ENCODE measurements around the gene CD22. TPM values are rescaled to one million over a fixed set of nuclear protein-coding genes. Genes with fewer than 3 reads are reported as not detected.

CD22 gene
- total and polyA plus RNA-seq, 10 of the 15 experiments (the other 5 are each of a cell fraction or from before 2014, with no cell fraction given), result 23.0 to 344 (median 181) TPM

DNA sequence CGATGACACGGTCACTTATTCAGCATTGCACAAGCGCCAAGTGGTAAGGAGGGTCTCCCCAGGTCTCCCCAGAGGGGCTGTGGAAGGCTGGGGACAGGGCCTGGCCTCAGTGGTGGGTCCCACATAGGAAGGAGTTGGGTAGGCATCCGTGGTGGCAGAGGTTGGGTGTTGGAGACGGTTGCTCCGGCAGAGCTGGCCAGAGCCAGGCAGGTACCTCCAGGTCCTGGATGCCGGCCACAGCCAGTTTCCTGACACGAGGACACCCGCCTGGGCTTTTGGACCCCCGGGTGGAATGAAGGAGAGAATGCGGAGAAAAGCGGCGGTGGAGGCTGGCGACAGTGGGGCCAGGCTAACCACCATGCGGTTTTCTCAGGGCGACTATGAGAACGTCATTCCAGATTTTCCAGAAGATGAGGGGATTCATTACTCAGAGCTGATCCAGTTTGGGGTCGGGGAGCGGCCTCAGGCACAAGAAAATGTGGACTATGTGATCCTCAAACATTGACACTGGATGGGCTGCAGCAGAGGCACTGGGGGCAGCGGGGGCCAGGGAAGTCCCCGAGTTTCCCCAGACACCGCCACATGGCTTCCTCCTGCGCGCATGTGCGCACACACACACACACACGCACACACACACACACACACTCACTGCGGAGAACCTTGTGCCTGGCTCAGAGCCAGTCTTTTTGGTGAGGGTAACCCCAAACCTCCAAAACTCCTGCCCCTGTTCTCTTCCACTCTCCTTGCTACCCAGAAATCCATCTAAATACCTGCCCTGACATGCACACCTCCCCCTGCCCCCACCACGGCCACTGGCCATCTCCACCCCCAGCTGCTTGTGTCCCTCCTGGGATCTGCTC is 17.4 kb downstream of the CD22 start (continued):
- peak; percentile 91 to 97 for TF ChIP-seq IKZF2 (IDR thresholded peaks at IDR 0.05)
- TF ChIP-seq RB1 (IDR thresholded peaks at IDR 0.05; ENCODE audit: borderline replicate concordance), result peak; percentile 20; the same call in 1 of the 2 replicates
- no peak for TF ChIP-seq REST (IDR thresholded peaks at IDR 0.05; ENCODE audit: low read depth, low read length)
- peak; percentile 90 for TF ChIP-seq MLLT1 (IDR thresholded peaks at IDR 0.05)
- TF ChIP-seq TBL1XR1 (IDR thresholded peaks at IDR 0.05; ENCODE audit: low read depth, low read length), result peak; percentile 82; the same call in 1 of the 2 replicates
- peak; percentile 70 for TF ChIP-seq CREB1 (IDR thresholded peaks at IDR 0.05; ENCODE audit: low read depth)
- TF ChIP-seq DPF2 (IDR thresholded peaks at IDR 0.05), result peak; percentile 91
- TF ChIP-seq SREBF1 (IDR thresholded peaks at IDR 0.05; ENCODE audit: low read length), result no peak
- TF ChIP-seq ZBED1 (IDR thresholded peaks at IDR 0.05; ENCODE audit: borderline replicate concordance), result peak; percentile 77; the same call in 1 of the 2 replicates
- TF ChIP-seq CEBPB (IDR thresholded peaks at IDR 0.05; ENCODE audit: borderline replicate concordance in 1 of 2, low read depth in 2 of 2, low read length in 2 of 2), result no peak
- no peak for TF ChIP-seq HDAC2 (IDR thresholded peaks at IDR 0.05)
- no peak for TF ChIP-seq SREBF2 (IDR thresholded peaks at IDR 0.05; ENCODE audit: low read length)
- TF ChIP-seq SMC3 (IDR thresholded peaks at IDR 0.05; ENCODE audit: borderline replicate concordance, low read length), result peak; percentile 25; the same call in 1 of the 2 replicates
- TF ChIP-seq, protein P1, sequence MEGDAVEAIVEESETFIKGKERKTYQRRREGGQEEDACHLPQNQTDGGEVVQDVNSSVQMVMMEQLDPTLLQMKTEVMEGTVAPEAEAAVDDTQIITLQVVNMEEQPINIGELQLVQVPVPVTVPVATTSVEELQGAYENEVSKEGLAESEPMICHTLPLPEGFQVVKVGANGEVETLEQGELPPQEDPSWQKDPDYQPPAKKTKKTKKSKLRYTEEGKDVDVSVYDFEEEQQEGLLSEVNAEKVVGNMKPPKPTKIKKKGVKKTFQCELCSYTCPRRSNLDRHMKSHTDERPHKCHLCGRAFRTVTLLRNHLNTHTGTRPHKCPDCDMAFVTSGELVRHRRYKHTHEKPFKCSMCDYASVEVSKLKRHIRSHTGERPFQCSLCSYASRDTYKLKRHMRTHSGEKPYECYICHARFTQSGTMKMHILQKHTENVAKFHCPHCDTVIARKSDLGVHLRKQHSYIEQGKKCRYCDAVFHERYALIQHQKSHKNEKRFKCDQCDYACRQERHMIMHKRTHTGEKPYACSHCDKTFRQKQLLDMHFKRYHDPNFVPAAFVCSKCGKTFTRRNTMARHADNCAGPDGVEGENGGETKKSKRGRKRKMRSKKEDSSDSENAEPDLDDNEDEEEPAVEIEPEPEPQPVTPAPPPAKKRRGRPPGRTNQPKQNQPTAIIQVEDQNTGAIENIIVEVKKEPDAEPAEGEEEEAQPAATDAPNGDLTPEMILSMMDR (IDR thresholded peaks at IDR 0.05 in 2 of 3, conservative IDR thresholded peaks at IDR 0.05 in 1 of 3; ENCODE audit: control insufficient read depth in 2 of 3, extremely low read depth in 1 of 3, insufficient read depth in 1 of 3, low read depth in 3 of 3, low read length in 3 of 3), result no peak
- TF ChIP-seq ASH2L (IDR thresholded peaks at IDR 0.05; ENCODE audit: borderline replicate concordance, low read depth), result no peak
- peak; percentile 52; the same call in 1 of the 2 replicates for TF ChIP-seq ZNF217 (IDR thresholded peaks at IDR 0.05)
- TF ChIP-seq CHD2 (IDR thresholded peaks at IDR 0.05; ENCODE audit: borderline replicate concordance, low read depth, low read length), result 0 out of 2 replicates have a peak, but pooled peaks have one; percentile 72
- no peak for TF ChIP-seq STAT1 (conservative IDR thresholded peaks at IDR 0.05)
- TF ChIP-seq JUND (IDR thresholded peaks at IDR 0.05; ENCODE audit: low read depth, low read length), result peak; percentile 7; the same call in 1 of the 2 replicates
- TF ChIP-seq NR2F1 (conservative IDR thresholded peaks at IDR 0.05), result peak; percentile 46; the same call in 1 of the 2 replicates
- TF ChIP-seq ESRRA (IDR thresholded peaks at IDR 0.05; ENCODE audit: low read length), result no peak
- peak; percentile 70 for TF ChIP-seq TCF12 (IDR thresholded peaks at IDR 0.05; ENCODE audit: low read depth, low read length)
- no peak for TF ChIP-seq NR2C2 (IDR thresholded peaks at IDR 0.05; ENCODE audit: borderline replicate concordance, control insufficient read depth, insufficient read length, low read depth)
- 0 out of 2 replicates have a peak, but pooled peaks have one; percentile 27 for TF ChIP-seq WRNIP1 (IDR thresholded peaks at IDR 0.05; ENCODE audit: borderline replicate concordance, low read depth, low read length)
- peak; percentile 79 for TF ChIP-seq RUNX3 (IDR thresholded peaks at IDR 0.05; ENCODE audit: low read length)
